ENCODE data around the gene CDKL5. TPM values are rescaled to one million over a fixed set of nuclear protein-coding genes. Genes with fewer than 3 reads are reported as not detected.

CDKL5 gene
- total RNA-seq, 2 experiments from 2014 or later: 2.2 to 2.4 TPM

DNA sequence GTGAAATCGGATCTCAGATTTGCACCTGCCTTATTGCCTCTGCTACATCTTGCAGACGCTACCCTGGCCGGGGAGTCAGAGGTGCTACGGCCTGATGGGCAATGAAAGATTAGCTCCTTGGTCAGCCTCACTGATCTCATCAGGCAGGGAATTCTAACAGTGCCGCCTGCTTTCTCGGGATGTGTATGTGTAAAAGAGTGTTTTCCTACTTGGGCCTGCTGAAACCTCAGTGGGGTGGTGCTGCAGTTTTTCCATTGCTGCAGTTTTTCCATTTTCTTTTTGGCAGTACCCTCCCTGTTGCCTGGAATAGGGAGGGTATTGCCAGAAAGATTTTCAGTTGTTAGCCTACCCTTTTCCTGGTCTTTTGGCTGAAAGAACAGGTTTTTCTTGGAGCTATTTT, 117.5 kb downstream of the CDKL5 start:
- Histone ChIP-seq H3K4me1 (ENCODE audit: insufficient read depth, low read length) (no peaks in the 10 kb centered on the region), H3K27me3 (ENCODE audit: control insufficient read depth in 1 of 2, insufficient read depth in 2 of 2, low read length in 2 of 2) (no peaks in the 10 kb centered on the region), H3K9me3 (ENCODE audit: control insufficient read depth in 1 of 2, insufficient read depth in 1 of 2, low read length in 2 of 2) (no peaks in the 10 kb centered on the region), H3K27ac (ENCODE audit: low read depth in 1 of 2, low read length in 2 of 2) (no peak overlapping the region), H3K4me3 (ENCODE audit: low read length) (no peak overlapping the region), H3K36me3 (ENCODE audit: insufficient read depth, low read length) (no peaks in the 10 kb centered on the region)
- intact Hi-C loops (cut with DNase I, micrococcal nuclease): no loop called here
- Mint-ChIP-seq H3K4me3 (no peak overlapping the region), H3K36me3 (ENCODE audit: low read depth) (no peaks in the 10 kb centered on the region), H3K4me1 (ENCODE audit: low read depth) (peaks cover 5% of the 10 kb centered on the region), H3K27ac (no peak overlapping the region), H3K9me3 (peaks cover 3% of the 10 kb centered on the region), H3K27me3 (no peaks in the 10 kb centered on the region)
- ATAC-seq (ENCODE audit: poor library complexity): no peak
- CTCF ChIA-PET: no interaction called here
- POLR2A ChIA-PET: no interaction called here
- TF ChIP-seq, protein P1, sequence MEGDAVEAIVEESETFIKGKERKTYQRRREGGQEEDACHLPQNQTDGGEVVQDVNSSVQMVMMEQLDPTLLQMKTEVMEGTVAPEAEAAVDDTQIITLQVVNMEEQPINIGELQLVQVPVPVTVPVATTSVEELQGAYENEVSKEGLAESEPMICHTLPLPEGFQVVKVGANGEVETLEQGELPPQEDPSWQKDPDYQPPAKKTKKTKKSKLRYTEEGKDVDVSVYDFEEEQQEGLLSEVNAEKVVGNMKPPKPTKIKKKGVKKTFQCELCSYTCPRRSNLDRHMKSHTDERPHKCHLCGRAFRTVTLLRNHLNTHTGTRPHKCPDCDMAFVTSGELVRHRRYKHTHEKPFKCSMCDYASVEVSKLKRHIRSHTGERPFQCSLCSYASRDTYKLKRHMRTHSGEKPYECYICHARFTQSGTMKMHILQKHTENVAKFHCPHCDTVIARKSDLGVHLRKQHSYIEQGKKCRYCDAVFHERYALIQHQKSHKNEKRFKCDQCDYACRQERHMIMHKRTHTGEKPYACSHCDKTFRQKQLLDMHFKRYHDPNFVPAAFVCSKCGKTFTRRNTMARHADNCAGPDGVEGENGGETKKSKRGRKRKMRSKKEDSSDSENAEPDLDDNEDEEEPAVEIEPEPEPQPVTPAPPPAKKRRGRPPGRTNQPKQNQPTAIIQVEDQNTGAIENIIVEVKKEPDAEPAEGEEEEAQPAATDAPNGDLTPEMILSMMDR (IDR thresholded peaks at IDR 0.05): no peak
- no peak for DNase-seq

DNA sequence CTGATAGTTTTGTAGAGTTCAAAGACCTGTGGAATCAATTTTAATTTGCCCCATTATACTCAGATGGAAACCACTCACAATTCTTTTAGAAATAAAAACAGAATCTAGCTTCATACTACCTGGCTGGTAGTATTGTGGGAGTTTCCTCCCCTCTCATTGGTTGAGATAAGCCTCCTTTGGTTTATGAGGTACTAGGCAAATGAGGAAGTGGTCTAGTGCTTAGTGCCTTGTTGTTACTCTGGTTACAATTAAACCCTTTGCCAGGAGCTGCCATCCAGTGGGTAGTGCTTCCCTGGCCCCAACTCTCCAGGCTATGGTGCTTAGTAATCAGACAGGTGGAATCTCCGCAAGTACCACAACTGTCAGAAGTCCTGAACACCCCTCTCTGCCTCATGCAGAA, 118.3 kb downstream of the CDKL5 start:
- ChIA-PET POLR2A (no interaction called here), CTCF (interaction anchor here (0.9 kb wide), 1 partner anchor 14 kb away, joined by 3 read pairs; no protein-coding TSS in a partner anchor)
- no peak overlapping the region for H3K4me3 ChIP-seq (ENCODE audit: low read length)
- no peaks in the 10 kb centered on the region for H3K36me3 ChIP-seq (ENCODE audit: insufficient read depth, low read length)
- Mint-ChIP-seq H3K36me3 (ENCODE audit: low read depth) (no peaks in the 10 kb centered on the region), H3K4me1 (ENCODE audit: low read depth) (peaks cover 5% of the 10 kb centered on the region), H3K4me3 (no peak overlapping the region), H3K27me3 (no peaks in the 10 kb centered on the region), H3K9me3 (peaks cover 3% of the 10 kb centered on the region), H3K27ac (no peak overlapping the region)
- H3K27me3 ChIP-seq (ENCODE audit: control insufficient read depth in 1 of 2, insufficient read depth in 2 of 2, low read length in 2 of 2): no peaks in the 10 kb centered on the region
- TF ChIP-seq, protein P1 (IDR thresholded peaks at IDR 0.05): no peak
- no peak for ATAC-seq (ENCODE audit: poor library complexity)
- no peaks in the 10 kb centered on the region for H3K4me1 ChIP-seq (ENCODE audit: insufficient read depth, low read length)
- no peak for DNase-seq
- no peak overlapping the region for H3K27ac ChIP-seq (ENCODE audit: low read depth in 1 of 2, low read length in 2 of 2)
- no peaks in the 10 kb centered on the region for H3K9me3 ChIP-seq (ENCODE audit: control insufficient read depth in 1 of 2, insufficient read depth in 1 of 2, low read length in 2 of 2)
- intact Hi-C loops (cut with DNase I, micrococcal nuclease): no loop called here

DNA sequence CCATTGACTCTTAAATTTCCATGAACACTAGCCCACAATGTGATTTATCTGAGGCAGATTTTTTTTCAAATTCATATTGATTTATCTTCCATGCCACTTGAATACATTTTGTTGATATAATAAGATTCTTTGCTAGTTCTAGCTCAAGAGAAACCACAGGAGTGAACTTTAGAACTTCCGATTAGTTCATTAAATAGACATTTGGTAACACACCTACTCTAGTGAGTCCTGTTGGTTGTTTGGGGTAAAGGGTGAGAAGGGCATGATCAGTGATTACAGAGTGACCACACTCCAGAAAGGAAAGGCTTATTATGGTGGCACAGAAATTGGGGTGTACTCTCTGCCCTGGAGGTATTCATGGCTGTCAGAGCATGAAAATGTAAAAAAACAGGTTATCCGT, 120.4 kb downstream of the CDKL5 start:
- H3K36me3 ChIP-seq (ENCODE audit: insufficient read depth, low read length): no peaks in the 10 kb centered on the region
- no peak overlapping the region for H3K27ac Mint-ChIP-seq
- no peak overlapping the region for H3K27ac ChIP-seq (ENCODE audit: low read depth in 1 of 2, low read length in 2 of 2)
- CTCF ChIA-PET: no interaction called here
- H3K9me3 Mint-ChIP-seq: peaks cover 3% of the 10 kb centered on the region
- H3K9me3 ChIP-seq (ENCODE audit: control insufficient read depth in 1 of 2, insufficient read depth in 1 of 2, low read length in 2 of 2): no peaks in the 10 kb centered on the region
- DNase-seq: no peak
- H3K4me3 ChIP-seq (ENCODE audit: low read length): no peak overlapping the region
- ATAC-seq (ENCODE audit: poor library complexity): no peak
- TF ChIP-seq, protein P1 (IDR thresholded peaks at IDR 0.05): no peak
- no peaks in the 10 kb centered on the region for H3K4me1 ChIP-seq (ENCODE audit: insufficient read depth, low read length)
- H3K27me3 ChIP-seq (ENCODE audit: control insufficient read depth in 1 of 2, insufficient read depth in 2 of 2, low read length in 2 of 2): no peaks in the 10 kb centered on the region
- H3K36me3 Mint-ChIP-seq (ENCODE audit: low read depth): no peaks in the 10 kb centered on the region
- H3K4me3 Mint-ChIP-seq: no peak overlapping the region
- intact Hi-C loops (cut with DNase I, micrococcal nuclease): no loop called here
- POLR2A ChIA-PET: no interaction called here
- no peaks in the 10 kb centered on the region for H3K27me3 Mint-ChIP-seq
- peaks cover 5% of the 10 kb centered on the region for H3K4me1 Mint-ChIP-seq (ENCODE audit: low read depth)
